GM12872 (cell line): ENCODE data around the gene PLPP4.

Experiments
- TF ChIP-seq, protein P1 (sequence below): IDR thresholded peaks from 3 replicates; pipeline ENCODE4 v1.5.1; 2011; ENCODE audit warnings: low read depth, mild to moderate bottlenecking, low read length, moderate library complexity; ENCODE audit not compliant: insufficient read depth

Gene PLPP4

DNA sequence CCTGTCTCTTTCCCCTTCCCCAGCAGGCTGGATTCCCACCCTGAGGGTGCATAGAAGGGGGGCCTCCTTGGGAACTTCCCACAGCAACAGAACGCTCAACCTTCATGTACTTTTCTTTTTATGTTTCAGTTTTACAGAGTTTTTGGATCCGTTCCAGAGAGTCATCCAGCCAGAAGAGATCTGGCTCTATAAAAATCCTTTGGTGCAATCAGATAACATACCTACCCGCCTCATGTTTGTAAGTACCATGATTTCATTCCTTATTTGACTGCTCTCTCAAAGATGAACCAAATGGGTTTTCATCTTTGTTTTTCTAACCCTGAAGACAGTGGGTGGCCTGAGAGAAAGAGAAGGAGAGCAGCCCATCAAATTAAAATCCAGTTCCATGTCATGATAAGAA is 46.7 kb downstream of the PLPP4 start:
- TF ChIP-seq, protein P1, sequence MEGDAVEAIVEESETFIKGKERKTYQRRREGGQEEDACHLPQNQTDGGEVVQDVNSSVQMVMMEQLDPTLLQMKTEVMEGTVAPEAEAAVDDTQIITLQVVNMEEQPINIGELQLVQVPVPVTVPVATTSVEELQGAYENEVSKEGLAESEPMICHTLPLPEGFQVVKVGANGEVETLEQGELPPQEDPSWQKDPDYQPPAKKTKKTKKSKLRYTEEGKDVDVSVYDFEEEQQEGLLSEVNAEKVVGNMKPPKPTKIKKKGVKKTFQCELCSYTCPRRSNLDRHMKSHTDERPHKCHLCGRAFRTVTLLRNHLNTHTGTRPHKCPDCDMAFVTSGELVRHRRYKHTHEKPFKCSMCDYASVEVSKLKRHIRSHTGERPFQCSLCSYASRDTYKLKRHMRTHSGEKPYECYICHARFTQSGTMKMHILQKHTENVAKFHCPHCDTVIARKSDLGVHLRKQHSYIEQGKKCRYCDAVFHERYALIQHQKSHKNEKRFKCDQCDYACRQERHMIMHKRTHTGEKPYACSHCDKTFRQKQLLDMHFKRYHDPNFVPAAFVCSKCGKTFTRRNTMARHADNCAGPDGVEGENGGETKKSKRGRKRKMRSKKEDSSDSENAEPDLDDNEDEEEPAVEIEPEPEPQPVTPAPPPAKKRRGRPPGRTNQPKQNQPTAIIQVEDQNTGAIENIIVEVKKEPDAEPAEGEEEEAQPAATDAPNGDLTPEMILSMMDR: no peak

GRCh38 chr10:120505056-120505455 is 48.0 kb downstream of the PLPP4 start:
- TF ChIP-seq, protein P1: no peak

GRCh38 chr10:120505866-120506265 is 48.8 kb downstream of the PLPP4 start:
- TF ChIP-seq, protein P1: no peak

GRCh38 chr10:120506674-120507073 is 49.6 kb downstream of the PLPP4 start:
- TF ChIP-seq, protein P1: no peak

GRCh38 chr10:120507175-120507574 is 50.1 kb downstream of the PLPP4 start:
- TF ChIP-seq, protein P1: no peak

DNA sequence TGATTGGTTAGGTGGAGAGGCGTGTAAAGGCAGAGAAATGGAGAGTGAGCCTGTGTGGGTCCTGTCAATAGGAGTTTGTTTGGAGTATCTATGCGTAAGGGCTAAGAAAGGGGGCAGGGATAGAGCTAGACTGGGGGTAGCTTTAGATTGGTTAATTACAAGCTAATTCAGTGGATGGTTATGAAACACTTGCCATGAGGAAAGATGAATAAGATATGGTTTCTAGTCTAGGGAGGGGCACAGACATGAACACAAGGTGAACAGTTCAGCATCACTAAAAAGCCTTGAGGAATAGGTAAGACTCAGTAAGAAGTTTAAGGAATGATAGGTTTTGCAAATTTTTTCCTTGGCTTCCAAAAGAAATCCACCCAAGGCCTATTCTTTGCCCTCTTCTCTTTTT is 50.6 kb downstream of the PLPP4 start:
- TF ChIP-seq, protein P1: no peak

DNA sequence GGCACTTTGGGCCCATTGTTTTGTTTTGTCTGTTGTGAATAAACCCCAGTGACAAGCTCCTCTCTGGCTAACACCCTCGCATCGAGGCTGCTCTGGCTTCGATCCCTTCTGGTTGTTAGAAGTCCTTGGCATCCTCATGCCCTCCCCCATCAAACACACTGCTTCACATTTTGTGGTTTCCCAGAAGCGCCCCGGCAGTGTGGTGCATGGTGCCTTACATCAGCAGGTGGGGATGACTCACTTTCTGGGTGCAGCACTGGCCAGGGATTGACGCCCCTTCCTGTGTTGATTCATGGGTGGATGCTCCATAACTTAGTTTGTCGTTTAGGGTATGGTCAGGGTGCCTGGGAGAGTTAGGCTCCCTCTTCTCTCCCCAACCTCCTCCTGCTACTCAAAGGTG is 51.4 kb downstream of the PLPP4 start:
- TF ChIP-seq, protein P1: no peak

DNA sequence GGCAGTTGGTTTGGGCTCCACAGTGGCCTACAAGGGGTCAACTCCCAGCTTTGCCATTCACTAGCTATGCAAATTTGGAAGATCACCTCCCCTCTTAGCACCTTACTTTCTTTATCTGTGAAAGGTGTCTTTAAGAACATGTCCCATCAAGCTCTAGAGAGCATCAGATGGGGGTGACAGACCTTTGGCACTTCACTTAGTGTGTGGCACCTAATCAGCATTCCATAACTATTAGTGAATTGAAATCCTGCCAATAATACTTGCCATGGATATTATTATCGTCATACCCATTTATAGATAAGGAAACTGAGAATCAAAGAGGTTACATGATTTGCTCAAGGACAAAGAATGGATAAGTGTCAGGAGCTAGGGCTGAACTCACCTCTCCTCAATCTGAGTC is 51.9 kb downstream of the PLPP4 start:
- TF ChIP-seq, protein P1: no peak
